ENCODE data around the gene MTX2. TPM values are rescaled to one million over a fixed set of nuclear protein-coding genes. Genes with fewer than 3 reads are reported as not detected.

Gene MTX2
- polyA plus RNA-seq, 1 donor from 2014 or later = 21.7 TPM

DNA sequence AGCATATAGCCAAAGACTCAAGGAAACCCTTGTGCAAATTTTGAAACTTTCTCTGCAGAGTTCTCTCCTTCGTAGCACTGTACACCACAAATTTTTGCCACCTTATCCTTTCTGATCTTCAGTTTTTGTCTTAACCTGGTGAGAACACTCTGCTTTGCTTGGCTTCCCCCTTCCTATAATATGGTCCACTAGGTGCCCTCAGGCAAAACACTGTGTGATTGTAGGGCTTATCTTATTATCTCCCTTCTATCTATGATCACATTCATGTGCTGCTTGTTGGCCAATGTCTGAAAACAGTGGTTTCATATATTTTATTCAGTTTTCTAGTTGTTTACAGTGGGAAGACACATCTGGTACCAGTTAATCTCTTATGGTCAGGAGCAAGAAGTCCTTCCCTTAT is 111.1 kb downstream of the MTX2 start:
- Mint-ChIP-seq H3K27me3 (peaks cover 4% of the 10 kb centered on the region), H3K9me3 (peaks cover 2 to 19% (median 5%) of the 10 kb centered on the region in 3 donors), H3K4me3 (no peak overlapping the region)

DNA sequence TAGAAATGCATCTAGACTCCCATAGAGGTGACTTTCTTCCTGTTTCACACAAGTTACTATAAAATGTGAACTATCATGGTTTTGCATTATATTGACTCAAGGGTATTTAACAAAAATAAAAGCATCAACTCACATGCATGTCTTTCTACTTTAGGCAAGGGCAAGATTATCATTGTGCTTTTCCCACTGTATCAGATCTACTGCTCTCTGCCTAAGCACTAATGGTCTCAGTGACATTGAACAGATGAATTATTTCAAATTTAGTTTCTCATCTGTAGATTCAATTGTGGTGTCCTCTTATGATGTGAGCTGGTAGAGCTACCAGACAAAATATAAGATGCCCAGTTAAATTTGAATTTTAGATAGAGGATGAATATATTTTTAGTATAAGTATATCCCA is 113.9 kb downstream of the MTX2 start:
- Mint-ChIP-seq H3K4me1 (no peaks in the 10 kb centered on the region), H3K36me3 (peaks cover 3% of the 10 kb centered on the region)

More for the DNA sequence above, 111.1 kb downstream of the MTX2 start:
- H3K36me3 Mint-ChIP-seq = peaks cover 3% of the 10 kb centered on the region
- H3K27ac Mint-ChIP-seq = no peak overlapping the region
- no peaks in the 10 kb centered on the region for H3K4me1 Mint-ChIP-seq

DNA sequence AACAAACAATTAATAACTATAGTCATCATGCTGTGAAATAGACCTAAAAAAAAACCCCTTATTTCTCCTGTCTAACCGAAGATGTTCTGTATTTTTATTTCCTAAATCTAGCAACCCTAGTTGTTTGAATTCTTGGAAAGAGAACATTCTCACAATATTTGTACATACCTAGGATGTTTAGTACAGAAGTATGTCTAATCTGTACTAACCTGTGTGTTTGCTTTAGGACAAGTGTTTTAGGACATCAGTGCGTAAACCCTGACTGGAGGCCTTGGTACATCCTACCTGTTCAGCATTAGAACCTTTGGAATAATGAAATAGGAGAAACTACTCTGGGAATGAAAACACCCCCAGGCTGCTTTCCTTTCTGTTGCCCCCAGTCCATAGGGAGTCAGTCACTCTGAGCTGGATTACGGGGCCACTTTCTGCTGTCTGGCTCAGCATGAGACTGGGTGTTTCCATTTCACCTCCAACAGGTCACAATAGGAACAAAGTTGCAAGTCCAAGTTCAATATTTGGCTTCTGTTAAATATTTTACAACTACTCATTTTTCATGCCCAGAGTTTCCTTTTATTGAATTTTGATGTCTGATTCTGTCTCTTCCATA is 114.7 kb downstream of the MTX2 start:
- Mint-ChIP-seq H3K4me3 (no peak overlapping the region), H3K36me3 (peaks cover 3% of the 10 kb centered on the region), H3K27me3 (peaks cover 6% of the 10 kb centered on the region), H3K9me3 (peaks cover 0 to 15% (median 0%) of the 10 kb centered on the region in 3 donors), H3K27ac (no peak overlapping the region), H3K4me1 (no peaks in the 10 kb centered on the region)

More for the DNA sequence above, 113.9 kb downstream of the MTX2 start:
- no peak overlapping the region for H3K27ac Mint-ChIP-seq
- H3K27me3 Mint-ChIP-seq = peaks cover 3% of the 10 kb centered on the region
- H3K9me3 Mint-ChIP-seq = peaks cover 0 to 19% (median 5%) of the 10 kb centered on the region in 3 donors
- no peak overlapping the region for H3K4me3 Mint-ChIP-seq

DNA sequence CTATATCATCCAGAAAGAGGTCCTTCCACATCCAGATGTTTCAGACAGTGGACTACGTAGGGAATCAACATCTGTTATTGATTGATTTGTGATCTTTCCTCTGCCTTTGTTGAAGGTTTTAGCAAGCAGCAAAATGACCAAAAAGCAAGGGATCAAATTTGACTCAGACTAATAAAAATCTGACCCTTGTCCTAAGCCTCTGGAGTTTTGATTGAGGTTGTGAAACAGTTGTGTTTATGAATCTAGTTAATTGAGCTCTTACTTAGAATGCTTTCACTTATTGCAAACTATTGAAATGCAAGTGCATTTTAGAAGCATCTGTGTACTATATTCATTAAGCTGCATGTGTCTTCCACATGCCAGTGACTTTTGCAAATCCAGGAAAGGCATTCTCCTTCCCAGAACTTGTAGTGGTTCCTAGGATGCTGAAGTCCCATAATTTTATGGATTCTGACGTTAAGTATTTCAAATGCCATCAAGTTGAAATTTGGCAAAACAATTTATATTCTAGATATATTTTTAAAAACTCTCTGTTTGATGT is 116.0 kb downstream of the MTX2 start:
- Mint-ChIP-seq H3K4me1 (no peaks in the 10 kb centered on the region), H3K9me3 (peaks cover 0 to 6% (median 0%) of the 10 kb centered on the region in 3 donors), H3K27ac (no peak overlapping the region), H3K4me3 (no peak overlapping the region), H3K27me3 (peaks cover 3% of the 10 kb centered on the region), H3K36me3 (no peaks in the 10 kb centered on the region)

DNA sequence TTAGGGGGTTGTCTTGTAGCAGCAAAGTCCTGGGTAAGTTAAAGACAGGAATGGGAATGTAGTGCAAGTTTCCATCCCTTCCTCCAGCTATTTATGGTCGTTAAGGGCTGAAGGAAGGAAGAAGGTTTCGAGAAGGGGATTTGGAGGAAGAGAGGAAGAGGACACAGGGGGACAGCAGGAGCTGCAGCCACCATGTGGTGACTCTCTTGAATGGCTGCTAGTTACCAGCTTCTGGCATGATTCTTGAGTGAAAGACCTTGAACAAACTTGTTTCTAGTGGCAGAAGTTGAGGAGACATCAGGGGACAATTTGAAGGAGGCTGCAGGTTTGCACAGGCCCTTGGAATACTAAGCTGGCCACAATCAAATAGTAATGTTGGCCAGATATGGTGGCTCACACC is 116.6 kb downstream of the MTX2 start:
- no peaks in the 10 kb centered on the region for H3K36me3 Mint-ChIP-seq
- no peak overlapping the region for H3K4me3 Mint-ChIP-seq
- H3K9me3 Mint-ChIP-seq = peaks cover 0 to 4% (median 0%) of the 10 kb centered on the region in 3 donors
- H3K27ac Mint-ChIP-seq = no peak overlapping the region
- no peaks in the 10 kb centered on the region for H3K4me1 Mint-ChIP-seq
- H3K27me3 Mint-ChIP-seq = peaks cover 3% of the 10 kb centered on the region

Other genes starting within 250 kb of the MTX2 start
- gene EVX2, start 185.5 kb upstream of the MTX2 start, polyA plus RNA-seq = not detected
- gene HOXD13, start 176.7 kb upstream of the MTX2 start, polyA plus RNA-seq = not detected
- not detected for gene HOXD12, start 169.6 kb upstream of the MTX2 start, polyA plus RNA-seq
- gene HOXD11, start 162.2 kb upstream of the MTX2 start, polyA plus RNA-seq = not detected
- gene HOXD10, start 152.7 kb upstream of the MTX2 start, polyA plus RNA-seq = not detected
- not detected for gene HOXD9, start 146.7 kb upstream of the MTX2 start, polyA plus RNA-seq
- gene HOXD8, start 139.7 kb upstream of the MTX2 start, polyA plus RNA-seq = not detected
- not detected for gene HOXD4, start 117.9 kb upstream of the MTX2 start, polyA plus RNA-seq
- not detected for gene HOXD3, start 112.1 kb upstream of the MTX2 start, polyA plus RNA-seq
- not detected for gene HOXD1, start 80.8 kb upstream of the MTX2 start, polyA plus RNA-seq

All from IgD-negative memory B cell (primary cell).